GM12892 (cell line): Measurements from ENCODE around the gene CHRNA7.

Experiments
- POLR2A ChIP-seq: IDR thresholded peaks from 2 replicates; pipeline ENCODE4 v1.6.1; 2011; ENCODE audit warnings: low read depth, low read length, control low read depth
- TAF1 ChIP-seq: IDR thresholded peaks from 2 replicates; pipeline ENCODE4 v1.6.1; 2011; ENCODE audit warnings: low read depth, mild to moderate bottlenecking, control low read depth, low read length, borderline replicate concordance

DNA sequence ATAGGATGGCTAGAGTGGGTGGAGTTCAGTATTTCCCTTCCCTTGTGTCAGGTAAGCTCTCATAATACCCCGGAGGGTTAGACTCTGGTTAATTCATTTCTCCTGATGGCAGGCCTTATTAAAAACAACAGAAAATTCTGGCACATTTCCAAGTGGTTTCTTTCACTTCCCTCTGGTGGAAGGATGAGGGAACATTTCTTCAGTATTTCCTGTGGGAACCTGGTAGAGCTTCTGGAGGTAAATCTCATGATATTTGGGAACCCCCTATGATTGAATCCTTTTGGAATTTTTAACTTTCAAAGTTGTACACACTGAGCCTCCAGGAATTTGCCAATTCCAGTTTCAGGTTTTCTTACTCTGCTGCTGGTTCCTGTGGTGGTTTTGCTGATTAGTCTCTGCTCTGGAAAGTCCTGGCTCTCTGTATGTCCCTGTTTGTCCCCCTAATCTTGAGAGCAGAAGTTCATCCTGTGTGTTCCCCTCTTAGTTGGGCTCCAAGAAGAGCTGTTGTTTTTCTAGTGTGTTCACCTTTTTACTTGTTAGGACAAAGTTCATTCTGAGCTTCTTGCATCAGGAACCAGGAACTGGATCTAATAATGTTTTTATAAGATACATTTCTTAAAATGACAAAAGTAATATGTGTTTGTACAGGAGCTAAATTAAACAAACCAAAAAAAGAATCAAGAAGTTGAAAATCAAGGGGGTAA is 12.1 kb downstream of the CHRNA7 start:
- TF ChIP-seq POLR2A = no peak
- no peak for TF ChIP-seq TAF1
